Ishikawa (cell line): ENCODE measurements around the gene MYL10.
A peak's percentile ranks its signal among the peaks of the same experiment; 100 is the strongest.

ENCODE experiments used
- CEBPB ChIP-seq: IDR thresholded peaks from 2 replicates; pipeline ENCODE4 v1.6.1; 2012
- CREB1 ChIP-seq: IDR thresholded peaks from 2 replicates; pipeline ENCODE4 v1.6.1; 2012; ENCODE audit warnings: low read depth
- EGR1 ChIP-seq: IDR thresholded peaks from 2 replicates; pipeline ENCODE4 v1.6.1; 2012
- EP300 ChIP-seq: IDR thresholded peaks from 2 replicates; pipeline ENCODE4 v1.6.1; 2012; ENCODE audit warnings: borderline replicate concordance
- FOXM1 ChIP-seq: IDR thresholded peaks from 2 replicates; pipeline ENCODE4 v1.6.1; 2012; ENCODE audit warnings: low read depth, borderline replicate concordance
- MAX ChIP-seq: IDR thresholded peaks from 2 replicates; pipeline ENCODE4 v1.6.1; 2012
- NFIC ChIP-seq: IDR thresholded peaks from 2 replicates; pipeline ENCODE4 v1.6.1; 2012
- RAD21 ChIP-seq: IDR thresholded peaks from 2 replicates; pipeline ENCODE4 v1.6.1; 2012; ENCODE audit warnings: low read depth
- REST ChIP-seq: IDR thresholded peaks from 2 replicates; pipeline ENCODE4 v1.6.1; 2012; ENCODE audit warnings: low read depth, mild to moderate bottlenecking
- TAF1 ChIP-seq: IDR thresholded peaks from 2 replicates; pipeline ENCODE4 v1.6.1; 2012; ENCODE audit warnings: low read depth, mild to moderate bottlenecking
- TCF12 ChIP-seq: IDR thresholded peaks from 2 replicates; pipeline ENCODE4 v1.6.1; 2012; ENCODE audit warnings: low read depth
- TEAD4 ChIP-seq: IDR thresholded peaks from 2 replicates; pipeline ENCODE4 v1.6.1; 2012
- USF1 ChIP-seq: IDR thresholded peaks from 2 replicates; pipeline ENCODE4 v1.6.1; 2012
- YY1 ChIP-seq: IDR thresholded peaks from 2 replicates; pipeline ENCODE4 v1.6.1; 2012; ENCODE audit warnings: low read depth
- ZBTB7A ChIP-seq: IDR thresholded peaks from 2 replicates; pipeline ENCODE4 v1.6.1; 2012; ENCODE audit warnings: low read depth

The MYL10 gene

GRCh38 chr7:101632641-101633040, 3.5 kb upstream of the MYL10 start:
- TF ChIP-seq REST (no peak), YY1 (peak; percentile 51; the same call in 1 of the 2 replicates), RAD21 (no peak)

GRCh38 chr7:101631224-101631714, 2.2 kb upstream of the MYL10 start:
- TF ChIP-seq CEBPB (no peak), TAF1 (no peak), USF1 (no peak), RAD21 (no peak), MAX (no peak), TEAD4 (no peak), EP300 (no peak), FOXM1 (no peak), REST (no peak), CREB1 (no peak), ZBTB7A (no peak), NFIC (no peak), EGR1 (no peak), YY1 (no peak), TCF12 (no peak)

- TF ChIP-seq TAF1 (no peak), FOXM1 (no peak), YY1 (no peak), TCF12 (no peak), RAD21 (no peak)
Measured at GRCh38 chr7:101630591-101630990, 1.5 kb upstream of the MYL10 start.

- TF ChIP-seq EGR1 (no peak), MAX (no peak), NFIC (no peak), RAD21 (no peak), TAF1 (no peak), TCF12 (no peak), REST (no peak), YY1 (no peak)
Measured at GRCh38 chr7:101628522-101628921, 574 bp downstream of the MYL10 start.

- no peak for TF ChIP-seq FOXM1
- TF ChIP-seq EGR1: no peak
- no peak for TF ChIP-seq NFIC
- TF ChIP-seq TEAD4: no peak
- no peak for TF ChIP-seq YY1
- TF ChIP-seq REST: no peak
- no peak for TF ChIP-seq ZBTB7A
- TF ChIP-seq EP300: no peak
- TF ChIP-seq CREB1: no peak
- no peak for TF ChIP-seq MAX
- no peak for TF ChIP-seq CEBPB
- no peak for TF ChIP-seq USF1
- no peak for TF ChIP-seq RAD21
- TF ChIP-seq TCF12: no peak
- no peak for TF ChIP-seq TAF1
Measured at GRCh38 chr7:101626758-101627157, 2.3 kb downstream of the MYL10 start.
